HG03575 (cell line): ENCODE results near the gene GPD2.
A peak's percentile ranks its signal among the peaks of the same experiment; 100 is the strongest.
"Not testable (repeated sequence)": the region's sequence is repeated elsewhere in the genome, so short reads cannot be mapped to it uniquely, and the experiment has no call there.

Source experiments
- ATAC-seq: cut with Tn5 transposase; IDR thresholded peaks from one replicate; pipeline ENCODE4 v1.9.1; 2021; ENCODE audit not compliant: unreplicated experiment, insufficient number of reproducible peaks, low FRiP score; ENCODE audit errors: extremely low read depth

Gene GPD2

GRCh38 chr2:156511803-156512202 is 75.6 kb downstream of the GPD2 start:
- ATAC-seq: no peak

- no peak for ATAC-seq
Measured at GRCh38 chr2:156512451-156512850, 76.3 kb downstream of the GPD2 start.

GRCh38 chr2:156513219-156513618 is 77.0 kb downstream of the GPD2 start:
- ATAC-seq: no peak

- no peak for ATAC-seq
Measured at GRCh38 chr2:156517419-156517818, 81.2 kb downstream of the GPD2 start.

- ATAC-seq: no peak
Measured at GRCh38 chr2:156518138-156518537, 82.0 kb downstream of the GPD2 start.

GRCh38 chr2:156522864-156523440 is 86.8 kb downstream of the GPD2 start:
- ATAC-seq: no peak

- peak; percentile 97 for ATAC-seq
Measured at GRCh38 chr2:156526950-156527636, 90.9 kb downstream of the GPD2 start.

- ATAC-seq: not testable (repeated sequence)
Measured at GRCh38 chr2:156528583-156528982, 92.4 kb downstream of the GPD2 start.

- peak; percentile 37 for ATAC-seq
Measured at GRCh38 chr2:156532989-156533388, 96.8 kb downstream of the GPD2 start.

- ATAC-seq: no peak
Measured at GRCh38 chr2:156536534-156536933, 100.4 kb downstream of the GPD2 start.

- ATAC-seq: no peak
Measured at GRCh38 chr2:156537141-156537540, 101.0 kb downstream of the GPD2 start.

GRCh38 chr2:156538083-156538504 is 101.9 kb downstream of the GPD2 start:
- no peak for ATAC-seq

GRCh38 chr2:156539086-156539860 is 103.1 kb downstream of the GPD2 start:
- no peak for ATAC-seq

- no peak for ATAC-seq
Measured at GRCh38 chr2:156540706-156541105, 104.5 kb downstream of the GPD2 start.

GRCh38 chr2:156541229-156541628 is 105.0 kb downstream of the GPD2 start:
- no peak for ATAC-seq

GRCh38 chr2:156541706-156542105 is 105.5 kb downstream of the GPD2 start:
- ATAC-seq: no peak

GRCh38 chr2:156548413-156548812 is 112.2 kb downstream of the GPD2 start:
- no peak for ATAC-seq

GRCh38 chr2:156553714-156554442 is 117.7 kb downstream of the GPD2 start:
- ATAC-seq: no peak

- ATAC-seq: no peak
Measured at GRCh38 chr2:156561326-156561725, 125.1 kb downstream of the GPD2 start.
